Osteocyte (in vitro differentiated cells): ENCODE measurements around the gene FIBCD1. TPM values are rescaled to one million over a fixed set of nuclear protein-coding genes. Genes with fewer than 3 reads are reported as not detected.

Experiments
- DNase-seq: peaks from one replicate; pipeline ENCODE4 v3.0.0; 2021; ENCODE audit warnings: mixed read lengths; ENCODE audit not compliant: unreplicated experiment; ENCODE audit errors: extremely low spot score
- H3K27ac Mint-ChIP-seq: one replicate; pipeline ENCODE4 v1.8.0; 2021; ENCODE audit warnings: mild to moderate bottlenecking, mixed read lengths; ENCODE audit not compliant: unreplicated experiment
- H3K27me3 Mint-ChIP-seq: one replicate; pipeline ENCODE4 v1.8.0; 2021; ENCODE audit warnings: mixed read lengths; ENCODE audit not compliant: unreplicated experiment
- H3K36me3 Mint-ChIP-seq: one replicate; pipeline ENCODE4 v1.8.0; 2021; ENCODE audit warnings: mixed read lengths; ENCODE audit not compliant: unreplicated experiment
- H3K4me1 Mint-ChIP-seq: one replicate; pipeline ENCODE4 v1.8.0; 2021; ENCODE audit warnings: mixed read lengths; ENCODE audit not compliant: unreplicated experiment
- H3K4me3 Mint-ChIP-seq: one replicate; pipeline ENCODE4 v1.8.0; 2021; ENCODE audit warnings: mild to moderate bottlenecking, moderate library complexity, mixed read lengths; ENCODE audit not compliant: unreplicated experiment
- H3K9me3 Mint-ChIP-seq: one replicate; pipeline ENCODE4 v1.8.0; 2021; ENCODE audit warnings: mixed read lengths; ENCODE audit not compliant: unreplicated experiment
- total RNA-seq: library from RNA; stranded (reverse); gene quantifications from 2 replicates; pipeline ENCODE4 v1.2.1, GENCODE V29; 2021
- TF ChIP-seq, protein P1 (sequence below): fragments of 200-600 bp; sonication (generic); IDR thresholded peaks from 2 replicates; pipeline ENCODE4 v1.5.0; 2021; ENCODE audit warnings: antibody characterized with exemption, mild to moderate bottlenecking, moderate library complexity

FIBCD1 gene
- total RNA-seq, 1 donor from 2014 or later: 18.2 TPM

DNA sequence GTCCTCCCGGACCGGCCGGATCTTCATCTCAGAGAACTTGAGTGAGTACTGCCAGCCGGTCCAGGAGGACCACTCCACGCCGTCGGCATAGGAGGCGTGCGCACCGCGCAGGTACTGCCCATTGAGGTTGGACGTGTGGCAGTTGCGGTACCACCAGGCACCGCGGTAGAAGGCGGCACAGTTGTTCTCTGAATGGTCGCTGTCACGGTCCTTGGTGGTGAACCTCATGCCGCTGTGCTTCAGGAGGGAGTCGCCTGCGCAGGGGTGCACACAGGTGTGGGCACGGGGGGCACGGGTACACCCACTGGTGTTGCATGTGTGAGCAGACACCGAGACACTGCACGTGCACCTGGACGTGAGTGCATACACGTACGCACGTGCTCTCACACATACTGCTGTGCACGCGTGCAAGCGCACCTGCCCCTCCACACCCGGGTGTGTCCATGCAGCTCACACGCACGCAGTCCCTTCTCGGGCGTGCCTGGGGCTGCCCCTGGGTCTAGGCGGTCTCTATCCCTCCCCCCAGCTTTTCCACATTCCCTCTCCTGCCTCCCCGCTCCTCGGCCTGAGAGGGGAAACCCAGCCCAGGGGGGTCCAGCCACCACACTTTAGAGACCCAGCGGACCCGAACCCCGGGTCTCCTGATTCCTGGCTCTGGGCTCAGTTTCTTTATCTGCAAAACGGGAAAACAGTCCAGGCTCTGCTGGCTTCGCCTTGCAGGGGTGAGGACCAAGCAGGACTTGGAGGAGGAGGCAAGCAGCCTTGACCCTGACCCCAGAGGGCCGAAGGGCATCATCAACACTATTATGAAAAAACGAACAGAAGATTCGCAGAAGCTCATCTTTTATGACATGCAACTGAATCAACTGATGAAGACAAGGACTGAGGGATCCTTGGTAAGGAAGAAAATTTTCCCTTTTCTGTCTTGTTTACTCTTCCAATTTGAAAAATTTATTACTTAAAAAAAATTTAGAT is 34.7 kb downstream of the FIBCD1 start:
- H3K4me1 Mint-ChIP-seq: no peaks in the 10 kb centered on the region
- no peak overlapping the region for H3K4me3 Mint-ChIP-seq
- peaks cover 2% of the 10 kb centered on the region for H3K27me3 Mint-ChIP-seq
- H3K27ac Mint-ChIP-seq: no peak overlapping the region
- TF ChIP-seq, protein P1, sequence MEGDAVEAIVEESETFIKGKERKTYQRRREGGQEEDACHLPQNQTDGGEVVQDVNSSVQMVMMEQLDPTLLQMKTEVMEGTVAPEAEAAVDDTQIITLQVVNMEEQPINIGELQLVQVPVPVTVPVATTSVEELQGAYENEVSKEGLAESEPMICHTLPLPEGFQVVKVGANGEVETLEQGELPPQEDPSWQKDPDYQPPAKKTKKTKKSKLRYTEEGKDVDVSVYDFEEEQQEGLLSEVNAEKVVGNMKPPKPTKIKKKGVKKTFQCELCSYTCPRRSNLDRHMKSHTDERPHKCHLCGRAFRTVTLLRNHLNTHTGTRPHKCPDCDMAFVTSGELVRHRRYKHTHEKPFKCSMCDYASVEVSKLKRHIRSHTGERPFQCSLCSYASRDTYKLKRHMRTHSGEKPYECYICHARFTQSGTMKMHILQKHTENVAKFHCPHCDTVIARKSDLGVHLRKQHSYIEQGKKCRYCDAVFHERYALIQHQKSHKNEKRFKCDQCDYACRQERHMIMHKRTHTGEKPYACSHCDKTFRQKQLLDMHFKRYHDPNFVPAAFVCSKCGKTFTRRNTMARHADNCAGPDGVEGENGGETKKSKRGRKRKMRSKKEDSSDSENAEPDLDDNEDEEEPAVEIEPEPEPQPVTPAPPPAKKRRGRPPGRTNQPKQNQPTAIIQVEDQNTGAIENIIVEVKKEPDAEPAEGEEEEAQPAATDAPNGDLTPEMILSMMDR: no peak
- no peaks in the 10 kb centered on the region for H3K36me3 Mint-ChIP-seq
- H3K9me3 Mint-ChIP-seq: no peaks in the 10 kb centered on the region
- no peak for DNase-seq

DNA sequence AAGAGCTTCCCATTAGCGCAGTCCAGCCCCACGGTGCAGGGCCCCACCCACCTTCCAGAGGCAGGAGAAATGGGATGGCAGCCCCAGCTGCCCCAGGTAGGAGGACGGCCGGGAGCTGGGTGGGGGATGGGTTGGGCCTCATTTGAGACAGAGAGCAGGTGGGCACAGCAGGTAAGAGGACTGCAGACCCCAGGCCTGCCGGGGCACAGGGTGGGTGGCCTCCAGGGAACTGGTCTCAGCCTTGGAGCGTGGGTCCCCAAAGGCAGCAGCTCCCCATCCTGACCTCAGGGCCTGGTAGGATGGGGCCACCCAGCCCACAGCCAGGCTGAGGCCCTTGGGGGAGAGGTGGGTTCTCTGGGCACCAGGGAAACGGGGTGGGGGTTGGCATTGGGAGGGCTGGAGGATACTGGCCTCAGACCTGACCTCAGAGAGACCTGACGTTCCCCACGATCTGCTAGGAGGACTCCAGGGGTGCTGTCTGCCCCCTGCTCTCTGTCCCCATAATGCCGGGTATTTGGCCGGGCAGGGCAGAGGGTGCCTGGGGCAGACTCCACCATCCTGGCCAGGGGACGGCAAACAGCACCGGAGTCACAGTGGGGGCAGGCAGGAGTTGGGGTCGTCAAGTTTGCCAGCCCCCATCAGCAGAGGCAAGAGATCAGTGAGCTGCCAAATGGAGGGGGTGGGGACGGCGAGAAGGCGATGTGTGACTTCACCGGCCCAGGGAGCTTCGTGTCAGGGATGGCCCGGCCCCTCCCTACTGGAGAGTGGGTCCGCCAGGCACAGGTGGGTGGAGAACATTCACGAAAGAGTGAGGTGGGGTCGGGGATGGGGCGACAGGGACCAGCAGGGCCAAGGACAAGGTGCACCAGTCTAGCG is 35.6 kb downstream of the FIBCD1 start:
- Mint-ChIP-seq H3K4me3 (no peak overlapping the region), H3K9me3 (no peaks in the 10 kb centered on the region), H3K36me3 (no peaks in the 10 kb centered on the region), H3K27ac (no peak overlapping the region), H3K27me3 (peaks cover 2% of the 10 kb centered on the region), H3K4me1 (no peaks in the 10 kb centered on the region)
- TF ChIP-seq, protein P1: no peak
- DNase-seq: no peak

DNA sequence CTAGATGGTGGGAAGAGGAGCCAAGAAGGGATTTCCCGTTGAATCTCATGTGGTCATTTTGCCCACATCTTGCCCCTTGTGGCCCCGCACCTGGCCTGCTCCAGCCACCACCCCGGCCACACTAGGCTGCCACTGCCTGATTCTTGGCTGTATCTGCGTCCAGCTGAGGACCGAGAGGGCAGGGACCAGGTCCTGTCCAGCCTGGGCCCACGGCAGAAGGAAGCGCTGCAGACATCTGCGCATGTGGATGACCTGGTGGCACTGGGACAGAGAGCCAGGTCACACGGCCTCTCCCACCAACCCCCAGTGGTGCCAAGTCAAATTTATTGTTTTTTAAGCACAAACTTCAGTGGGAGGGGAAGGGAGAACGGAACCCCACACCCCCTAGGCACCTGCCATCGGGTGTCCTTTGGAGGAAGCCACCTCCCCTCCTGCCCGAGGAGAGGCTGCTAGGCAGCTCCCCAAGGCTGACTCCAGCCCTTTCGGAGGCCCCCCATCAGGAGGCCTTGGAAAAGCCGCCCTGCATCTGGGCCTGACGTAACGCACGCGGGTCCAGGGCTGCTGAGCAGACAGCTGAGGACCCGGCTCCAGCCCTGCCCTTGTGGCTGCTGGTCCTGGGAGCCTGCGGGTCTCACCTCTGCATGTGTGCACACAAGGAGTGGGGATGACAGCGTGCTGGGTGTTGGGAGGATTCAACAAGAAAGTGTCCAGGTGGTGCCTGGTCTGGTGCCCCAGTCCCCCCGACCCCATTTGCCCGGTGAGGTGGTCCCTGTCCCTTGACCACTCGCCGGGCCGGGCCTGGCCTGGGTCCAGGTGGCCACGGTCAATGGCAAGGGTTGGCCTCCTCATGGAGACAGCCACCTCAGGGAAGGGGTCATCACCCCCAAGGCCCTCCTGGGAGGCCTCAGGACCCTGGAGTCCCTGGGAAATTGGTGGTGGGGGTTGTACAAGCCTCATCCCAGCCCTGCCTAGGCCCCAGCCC is 36.6 kb downstream of the FIBCD1 start:
- DNase-seq: no peak
- H3K4me3 Mint-ChIP-seq: no peak overlapping the region
- H3K36me3 Mint-ChIP-seq: no peaks in the 10 kb centered on the region
- no peaks in the 10 kb centered on the region for H3K4me1 Mint-ChIP-seq
- H3K27ac Mint-ChIP-seq: no peak overlapping the region
- TF ChIP-seq, protein P1: no peak
- H3K9me3 Mint-ChIP-seq: no peaks in the 10 kb centered on the region
- H3K27me3 Mint-ChIP-seq: peaks cover 2% of the 10 kb centered on the region

DNA sequence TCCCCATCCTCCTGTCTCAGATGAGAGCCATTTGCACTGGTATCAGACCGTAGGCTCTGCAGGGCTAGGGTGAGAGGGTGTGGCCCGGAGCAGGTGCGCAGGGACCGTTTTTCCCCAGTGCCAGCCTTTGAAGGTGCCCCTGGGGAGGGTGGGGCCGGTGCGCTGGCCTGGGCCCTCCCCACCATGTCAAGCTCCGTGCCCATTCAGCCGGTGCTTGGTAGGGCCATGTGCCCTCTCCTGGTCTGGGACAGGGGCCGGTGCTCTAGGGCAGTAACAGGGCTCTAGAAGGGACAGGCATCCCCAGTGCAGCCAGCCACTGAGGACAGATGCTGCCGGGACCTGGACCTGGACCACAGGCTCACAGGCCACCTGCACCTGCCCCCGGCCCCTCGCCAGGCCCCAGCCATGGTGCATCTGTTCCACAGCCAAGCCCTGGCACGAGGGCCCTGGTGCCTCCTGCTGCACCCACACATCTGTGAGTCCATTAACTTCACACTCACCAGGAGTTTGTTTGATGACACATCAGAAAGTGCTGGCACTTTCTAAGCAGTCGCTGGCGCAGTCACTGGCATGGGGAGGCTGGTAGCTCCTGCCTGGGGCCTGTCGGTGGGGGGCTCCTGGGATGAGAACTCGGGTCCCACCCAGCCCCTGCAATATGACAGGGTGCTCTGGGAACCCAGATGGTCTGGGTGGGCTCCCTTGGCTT is 37.4 kb downstream of the FIBCD1 start:
- Mint-ChIP-seq H3K9me3 (no peaks in the 10 kb centered on the region), H3K27me3 (no peaks in the 10 kb centered on the region), H3K4me3 (no peak overlapping the region), H3K27ac (no peak overlapping the region), H3K36me3 (no peaks in the 10 kb centered on the region), H3K4me1 (no peaks in the 10 kb centered on the region)
- TF ChIP-seq, protein P1: no peak
- no peak for DNase-seq
